Measurements from ENCODE around the gene DGCR6L. TPM values are rescaled to one million over a fixed set of nuclear protein-coding genes. Genes with fewer than 3 reads are reported as not detected.
"Not testable (repeated sequence)": the region's sequence is repeated elsewhere in the genome, so short reads cannot be mapped to it uniquely, and the experiment has no call there.

Gene DGCR6L
- total and polyA plus RNA-seq, 2 donors, result 61.6 to 62.1 TPM

GRCh38 chr22:20275325-20275724 lies 44.5 kb downstream of the DGCR6L start:
- H3K9me3 ChIP-seq (ENCODE audit: control insufficient read depth in 2 of 2, insufficient read depth in 1 of 2, low read length in 1 of 2); DNase-seq (ENCODE audit: low read depth in 6 of 9, low spot score in 9 of 9); H3K4me3 ChIP-seq (ENCODE audit: low read length in 2 of 2); H3K27ac ChIP-seq (ENCODE audit: low read depth in 1 of 2, low read length in 1 of 2); H3K36me3 ChIP-seq (ENCODE audit: control insufficient read depth in 2 of 2, insufficient read depth in 2 of 2, low read length in 1 of 2); H3K4me1 ChIP-seq (ENCODE audit: control insufficient read depth in 2 of 2, insufficient read depth in 2 of 2, low read length in 2 of 2); H3K27me3 ChIP-seq (ENCODE audit: control insufficient read depth in 2 of 2, insufficient read depth in 1 of 2, low read length in 1 of 2): not testable (repeated sequence)
- WGBS, result 96% methylated on average over 5 of the region's 7 CpGs

GRCh38 chr22:20274374-20274773 lies 45.5 kb downstream of the DGCR6L start:
- H3K4me1 ChIP-seq (ENCODE audit: control insufficient read depth in 2 of 2, insufficient read depth in 2 of 2, low read length in 2 of 2); H3K9me3 ChIP-seq (ENCODE audit: control insufficient read depth in 2 of 2, insufficient read depth in 1 of 2, low read length in 1 of 2); DNase-seq (ENCODE audit: low read depth in 6 of 9, low spot score in 9 of 9); H3K36me3 ChIP-seq (ENCODE audit: control insufficient read depth in 2 of 2, insufficient read depth in 2 of 2, low read length in 1 of 2); H3K27me3 ChIP-seq (ENCODE audit: control insufficient read depth in 2 of 2, insufficient read depth in 1 of 2, low read length in 1 of 2); H3K4me3 ChIP-seq (ENCODE audit: low read length in 2 of 2); H3K27ac ChIP-seq (ENCODE audit: low read depth in 1 of 2, low read length in 1 of 2): not testable (repeated sequence)
- WGBS, result 98% methylated on average over 7 of the region's 10 CpGs

- H3K4me1 ChIP-seq (ENCODE audit: control insufficient read depth in 2 of 2, insufficient read depth in 2 of 2, low read length in 2 of 2), result peaks cover 0 to 3% of the 10 kb centered on the region in 2 donors
- peaks cover 0 to 1% of the 10 kb centered on the region in 2 donors for H3K27me3 ChIP-seq (ENCODE audit: control insufficient read depth in 2 of 2, insufficient read depth in 1 of 2, low read length in 1 of 2)
- H3K4me3 ChIP-seq (ENCODE audit: low read length in 2 of 2), result no peak overlapping the region
- no peak overlapping the region for H3K27ac ChIP-seq (ENCODE audit: low read depth in 1 of 2, low read length in 1 of 2)
- no peak for DNase-seq (ENCODE audit: low read depth in 6 of 9, low spot score in 9 of 9)
- H3K36me3 ChIP-seq (ENCODE audit: control insufficient read depth in 2 of 2, insufficient read depth in 2 of 2, low read length in 1 of 2), result no peaks in the 10 kb centered on the region
- H3K9me3 ChIP-seq (ENCODE audit: control insufficient read depth in 2 of 2, insufficient read depth in 1 of 2, low read length in 1 of 2), result no peaks in the 10 kb centered on the region
- WGBS, result 95% methylated on average over 12 of the region's 12 CpGs
Observed at GRCh38 chr22:20273758-20274181, 46.1 kb downstream of the DGCR6L start.

GRCh38 chr22:20272700-20273099 lies 47.2 kb downstream of the DGCR6L start:
- no peak for DNase-seq (ENCODE audit: low read depth in 6 of 9, low spot score in 9 of 9)
- no peaks in the 10 kb centered on the region for H3K9me3 ChIP-seq (ENCODE audit: control insufficient read depth in 2 of 2, insufficient read depth in 1 of 2, low read length in 1 of 2)
- WGBS, result 96% methylated on average over 13 of the region's 13 CpGs
- no peak overlapping the region for H3K4me3 ChIP-seq (ENCODE audit: low read length in 2 of 2)
- H3K27ac ChIP-seq (ENCODE audit: low read depth in 1 of 2, low read length in 1 of 2), result no peak overlapping the region
- no peaks in the 10 kb centered on the region for H3K36me3 ChIP-seq (ENCODE audit: control insufficient read depth in 2 of 2, insufficient read depth in 2 of 2, low read length in 1 of 2)
- H3K27me3 ChIP-seq (ENCODE audit: control insufficient read depth in 2 of 2, insufficient read depth in 1 of 2, low read length in 1 of 2), result peaks cover 0 to 6% of the 10 kb centered on the region in 2 donors
- peaks cover 7 to 8% of the 10 kb centered on the region in 2 donors for H3K4me1 ChIP-seq (ENCODE audit: control insufficient read depth in 2 of 2, insufficient read depth in 2 of 2, low read length in 2 of 2)

- 97% methylated on average over 9 of the region's 9 CpGs for WGBS
- H3K27ac ChIP-seq (ENCODE audit: low read depth in 1 of 2, low read length in 1 of 2), result no peak overlapping the region
- peaks cover 0 to 4% of the 10 kb centered on the region in 2 donors for H3K9me3 ChIP-seq (ENCODE audit: control insufficient read depth in 2 of 2, insufficient read depth in 1 of 2, low read length in 1 of 2)
- no peak overlapping the region for H3K4me3 ChIP-seq (ENCODE audit: low read length in 2 of 2)
- peaks cover 0 to 12% of the 10 kb centered on the region in 2 donors for H3K27me3 ChIP-seq (ENCODE audit: control insufficient read depth in 2 of 2, insufficient read depth in 1 of 2, low read length in 1 of 2)
- no peaks in the 10 kb centered on the region for H3K36me3 ChIP-seq (ENCODE audit: control insufficient read depth in 2 of 2, insufficient read depth in 2 of 2, low read length in 1 of 2)
- no peak for DNase-seq (ENCODE audit: low read depth in 6 of 9, low spot score in 9 of 9)
- peaks cover 9 to 10% of the 10 kb centered on the region in 2 donors for H3K4me1 ChIP-seq (ENCODE audit: control insufficient read depth in 2 of 2, insufficient read depth in 2 of 2, low read length in 2 of 2)
Observed at GRCh38 chr22:20272174-20272573, 47.7 kb downstream of the DGCR6L start.

GRCh38 chr22:20271114-20271994 lies 48.5 kb downstream of the DGCR6L start:
- peaks cover 0 to 15% of the 10 kb centered on the region in 2 donors for H3K27me3 ChIP-seq (ENCODE audit: control insufficient read depth in 2 of 2, insufficient read depth in 1 of 2, low read length in 1 of 2)
- WGBS, result 96% methylated on average over 13 of the region's 14 CpGs
- peaks cover 0 to 5% of the 10 kb centered on the region in 2 donors for H3K9me3 ChIP-seq (ENCODE audit: control insufficient read depth in 2 of 2, insufficient read depth in 1 of 2, low read length in 1 of 2)
- H3K4me3 ChIP-seq (ENCODE audit: low read length in 2 of 2), result no peak overlapping the region
- H3K4me1 ChIP-seq (ENCODE audit: control insufficient read depth in 2 of 2, insufficient read depth in 2 of 2, low read length in 2 of 2), result peaks cover 10 to 12% of the 10 kb centered on the region in 2 donors
- DNase-seq (ENCODE audit: low read depth in 6 of 9, low spot score in 9 of 9), result no peak
- H3K36me3 ChIP-seq (ENCODE audit: control insufficient read depth in 2 of 2, insufficient read depth in 2 of 2, low read length in 1 of 2), result no peaks in the 10 kb centered on the region
- no peak overlapping the region for H3K27ac ChIP-seq (ENCODE audit: low read depth in 1 of 2, low read length in 1 of 2)

- Histone ChIP-seq H3K4me1 (ENCODE audit: control insufficient read depth in 2 of 2, insufficient read depth in 2 of 2, low read length in 2 of 2) (peaks cover 10 to 12% of the 10 kb centered on the region in 2 donors), H3K27me3 (ENCODE audit: control insufficient read depth in 2 of 2, insufficient read depth in 1 of 2, low read length in 1 of 2) (peaks cover 0 to 15% of the 10 kb centered on the region in 2 donors)
- not testable (repeated sequence) for DNase-seq (ENCODE audit: low read depth in 6 of 9, low spot score in 9 of 9); H3K9me3 ChIP-seq (ENCODE audit: control insufficient read depth in 2 of 2, insufficient read depth in 1 of 2, low read length in 1 of 2); H3K4me3 ChIP-seq (ENCODE audit: low read length in 2 of 2); H3K27ac ChIP-seq (ENCODE audit: low read depth in 1 of 2, low read length in 1 of 2); H3K36me3 ChIP-seq (ENCODE audit: control insufficient read depth in 2 of 2, insufficient read depth in 2 of 2, low read length in 1 of 2)
- 94% methylated on average over 23 of the region's 23 CpGs for WGBS
Observed at GRCh38 chr22:20270190-20271113, 49.4 kb downstream of the DGCR6L start.

- not testable (repeated sequence) for DNase-seq (ENCODE audit: low read depth in 6 of 9, low spot score in 9 of 9); H3K9me3 ChIP-seq (ENCODE audit: control insufficient read depth in 2 of 2, insufficient read depth in 1 of 2, low read length in 1 of 2); H3K27ac ChIP-seq (ENCODE audit: low read depth in 1 of 2, low read length in 1 of 2); H3K36me3 ChIP-seq (ENCODE audit: control insufficient read depth in 2 of 2, insufficient read depth in 2 of 2, low read length in 1 of 2); H3K4me3 ChIP-seq (ENCODE audit: low read length in 2 of 2)
- 91% methylated on average over 8 of the region's 8 CpGs for WGBS
- Histone ChIP-seq H3K4me1 (ENCODE audit: control insufficient read depth in 2 of 2, insufficient read depth in 2 of 2, low read length in 2 of 2) (peaks cover 10 to 13% of the 10 kb centered on the region in 2 donors), H3K27me3 (ENCODE audit: control insufficient read depth in 2 of 2, insufficient read depth in 1 of 2, low read length in 1 of 2) (peaks cover 0 to 15% of the 10 kb centered on the region in 2 donors)
Observed at GRCh38 chr22:20269673-20270072, 50.2 kb downstream of the DGCR6L start.

- not testable (repeated sequence) for H3K27ac ChIP-seq (ENCODE audit: low read depth in 1 of 2, low read length in 1 of 2); H3K9me3 ChIP-seq (ENCODE audit: control insufficient read depth in 2 of 2, insufficient read depth in 1 of 2, low read length in 1 of 2); H3K36me3 ChIP-seq (ENCODE audit: control insufficient read depth in 2 of 2, insufficient read depth in 2 of 2, low read length in 1 of 2); DNase-seq (ENCODE audit: low read depth in 6 of 9, low spot score in 9 of 9); H3K4me3 ChIP-seq (ENCODE audit: low read length in 2 of 2)
- H3K4me1 ChIP-seq (ENCODE audit: control insufficient read depth in 2 of 2, insufficient read depth in 2 of 2, low read length in 2 of 2), result peaks cover 10 to 18% of the 10 kb centered on the region in 2 donors
- H3K27me3 ChIP-seq (ENCODE audit: control insufficient read depth in 2 of 2, insufficient read depth in 1 of 2, low read length in 1 of 2), result peaks cover 0 to 15% of the 10 kb centered on the region in 2 donors
- 100% methylated on average over 4 of the region's 4 CpGs for WGBS
Observed at GRCh38 chr22:20269201-20269600, 50.7 kb downstream of the DGCR6L start.
